Adrenal gland (tissue), 12 donors: ENCODE results near the gene PKNOX2. TPM values are rescaled to one million over a fixed set of nuclear protein-coding genes. Genes with fewer than 3 reads are reported as not detected.

ENCODE experiments used
- DNase-seq, 7 donors: peaks; one replicate each; pipeline ENCODE4 v3.0.0-alpha.2; 2019 to 2020
- H3K27ac ChIP-seq, 5 donors: fragments of 200-600 bp; sonication (generic) in 4 of 5; 1 replicate in 3 of 5; 2 replicates in 2 of 5; pipeline versions ENCODE4 v1.5.1 to v1.8.0; 2016 to 2020; ENCODE audit warnings: mild to moderate bottlenecking in 1 of 5
- H3K27me3 ChIP-seq: fragments of 200-600 bp; 2 replicates; pipeline ENCODE4 v1.8.0; 2021
- H3K36me3 ChIP-seq, 2 donors: fragments of 200-600 bp; replicated peaks in 1 of 2; 1 replicate in 1 of 2; 2 replicates in 1 of 2; pipeline versions ENCODE4 v1.5.1 to v1.8.0; 2018 to 2022
- H3K4me1 ChIP-seq, 2 donors: fragments of 200-600 bp; replicated peaks in 1 of 2; 1 replicate in 1 of 2; 2 replicates in 1 of 2; pipeline versions ENCODE4 v1.5.1 to v1.8.0; 2018 to 2021
- H3K4me3 ChIP-seq, 4 donors: fragments of 200-600 bp; sonication (generic) in 3 of 4; one replicate each; pipeline ENCODE4 v1.5.1; 2016 to 2018
- H3K9me3 ChIP-seq, 3 donors: fragments of 200-600 bp; sonication (generic) in 1 of 3; replicated peaks in 1 of 3; 1 replicate in 2 of 3; 2 replicates in 1 of 3; pipeline versions ENCODE4 v1.5.1 to v1.8.0; 2016 to 2021
- CTCF ChIP-seq, 6 experiments: fragments of 450-650 bp in 4 of 6; fragments of 200-600 bp in 2 of 6; sonication (generic) in 1 of 6; IDR thresholded peaks; 1 replicate in 5 of 6; 2 replicates in 1 of 6; pipeline versions ENCODE4 v1.5.1 to v1.8.0; 2016 to 2021; ENCODE audit warnings: antibody characterized with exemption in 6 of 6, mild to moderate bottlenecking in 2 of 6, moderate library complexity in 1 of 6
- POLR2A ChIP-seq, 2 donors: fragments of 450-650 bp; IDR thresholded peaks; one replicate each; pipeline ENCODE4 v1.6.1; 2017; ENCODE audit warnings: antibody characterized with exemption in 2 of 2, mild to moderate bottlenecking in 2 of 2, moderate library complexity in 1 of 2
- WGBS, 4 donors: extraction: QIAGEN DNeasy Blood & Tissue Kit in 2 of 4; methylation state at CpG; one replicate each; pipeline versions ENCODE4 v1.1.5 to v1.1.7; 2013 to 2017; 5-methylcytosine and 5-hydroxymethylcytosine counted together
- intact Hi-C, 2 donors: fragments of 100-400 bp; cut with DNase I; formaldehyde crosslinking; loops; one replicate each; pipeline versions ENCODE4 v1.14.1 to v1.15.0; 2022 to 2023
- polyA plus RNA-seq, 3 donors: library from polyadenylated mRNA; stranded (reverse); fragments of 200-250 nt in 2 of 3; fragments of 350-450 nt in 1 of 3; fragmentation: Illumina TruSeq in 1 of 3; extraction: RNeasy Lipid Tissue Mini Kit (QIAGEN cat#74804) in 1 of 3; gene quantifications; one replicate each; pipeline ENCODE4 v1.2.3, GENCODE V29; 2013 to 2014
- total RNA-seq, 9 donors: library from RNA; depleted of rRNA in 4 of 9; stranded (reverse); fragments of >200 nt in 4 of 9; fragments of 120-200 nt in 1 of 9; fragmentation: NEBNext Ultra II Directional in 1 of 9; extraction: Animal tissue kit (Norgen Biotek cat#: 25700) in 1 of 9; gene quantifications; one replicate each; pipeline versions ENCODE4 v1.1.0 to v1.2.4, GENCODE V29; 2013 to 2023
- donor health status: healthy with polysubstance abuse.
- donor health status: Bipolar disorder and iron deficiency.
- donor health status: DM: yes; HTN: yes; CAD: no.
- donor health status: DM: no; HTN: no; CAD: no.
- donor health status: DM: no; HTN: no; CAD: no.
- donor health status: DM: yes; HTN: yes; CAD: no.

The PKNOX2 gene
- total and polyA plus RNA-seq, 12 donors: 1.2 to 34.7 (median 3.1) TPM

- H3K36me3 ChIP-seq: no peaks in the 10 kb centered on the region
- intact Hi-C loops: no loop called here
- no peaks in the 10 kb centered on the region for H3K9me3 ChIP-seq
- TF ChIP-seq POLR2A (IDR thresholded peaks at IDR 0.05) (no peak), CTCF (IDR thresholded peaks at IDR 0.05) (no peak)
- DNase-seq: no peak
- H3K4me1 ChIP-seq: no peaks in the 10 kb centered on the region
- WGBS, 4 donors: 84 to 90% (median 89%) methylated on average over 12 to 14 of the region's 14 CpGs
- no peaks in the 10 kb centered on the region for H3K27me3 ChIP-seq
- H3K27ac ChIP-seq: no peak overlapping the region
- H3K4me3 ChIP-seq: no peak overlapping the region
Observed at GRCh38 chr11:125372088-125372487, 207.5 kb downstream of the PKNOX2 start.

- H3K27ac ChIP-seq: no peak overlapping the region
- DNase-seq: no peak
- no peaks in the 10 kb centered on the region for H3K27me3 ChIP-seq
- no peaks in the 10 kb centered on the region for H3K4me1 ChIP-seq
- H3K36me3 ChIP-seq: no peaks in the 10 kb centered on the region
- 61 to 75% (median 70%) methylated on average over 3 of the region's 3 CpGs for WGBS, 4 donors
- H3K4me3 ChIP-seq: no peak overlapping the region
- no peaks in the 10 kb centered on the region for H3K9me3 ChIP-seq
- TF ChIP-seq POLR2A (IDR thresholded peaks at IDR 0.05) (no peak), CTCF (IDR thresholded peaks at IDR 0.05) (no peak)
- intact Hi-C loops: no loop called here
Observed at GRCh38 chr11:125372911-125373310, 208.4 kb downstream of the PKNOX2 start.

DNA sequence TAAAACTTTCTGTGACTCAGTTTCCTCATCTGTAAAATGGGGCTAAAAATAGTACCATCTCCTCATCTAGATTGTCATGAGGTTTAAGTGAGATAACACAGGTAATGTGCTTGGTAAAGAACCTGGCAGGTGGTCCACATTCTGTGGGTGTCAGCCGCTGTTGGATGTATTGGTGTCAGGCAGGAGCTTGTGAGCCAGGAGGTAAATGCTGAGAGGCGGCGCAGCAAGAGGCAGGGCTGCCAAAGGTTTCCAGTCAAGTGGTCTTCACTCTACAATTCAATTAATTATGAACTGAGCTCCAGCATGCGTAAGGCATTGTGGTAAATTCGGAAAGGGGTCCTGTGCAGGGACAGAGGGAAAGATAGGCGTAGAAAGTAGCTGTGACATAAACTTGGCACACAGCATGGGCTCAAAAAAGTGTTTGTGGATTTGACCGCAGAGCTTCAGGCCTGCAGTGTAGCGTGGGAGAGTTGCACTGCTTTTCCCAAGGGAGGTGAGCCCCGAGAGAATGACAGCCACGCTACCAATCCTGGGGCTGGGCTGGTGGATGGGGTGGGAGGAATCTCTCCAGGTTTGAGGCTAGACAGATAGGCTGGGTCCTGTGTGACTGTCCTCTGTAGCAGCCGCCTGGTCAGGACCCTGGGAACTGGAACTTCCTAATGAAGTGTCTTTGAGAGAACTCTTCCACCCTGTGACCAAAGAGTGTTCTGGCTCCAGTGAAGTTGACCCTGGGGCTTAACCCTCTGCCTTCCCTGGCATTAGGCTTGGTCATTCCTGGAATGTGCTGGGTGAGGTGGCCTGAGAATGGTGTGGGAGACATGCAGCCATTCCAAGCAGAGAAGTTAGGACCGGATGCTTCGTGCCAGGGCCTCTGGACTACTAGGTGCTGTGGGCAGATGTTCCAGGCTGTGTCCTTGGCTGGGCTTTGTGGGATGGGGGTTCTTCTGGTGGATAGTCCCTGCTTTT, 209.2 kb downstream of the PKNOX2 start:
- 84 to 86% (median 85%) methylated on average over 12 to 13 of the region's 13 CpGs for WGBS, 4 donors
- intact Hi-C loops: no loop called here
- Histone ChIP-seq H3K27me3 (no peaks in the 10 kb centered on the region), H3K4me1 (no peaks in the 10 kb centered on the region), H3K4me3 (no peak overlapping the region), H3K27ac (no peak overlapping the region), H3K9me3 (no peaks in the 10 kb centered on the region), H3K36me3 (no peaks in the 10 kb centered on the region)
- TF ChIP-seq POLR2A (IDR thresholded peaks at IDR 0.05) (no peak), CTCF (IDR thresholded peaks at IDR 0.05) (no peak)
- DNase-seq: no peak

GRCh38 chr11:125374398-125374797, 209.8 kb downstream of the PKNOX2 start:
- TF ChIP-seq CTCF (IDR thresholded peaks at IDR 0.05) (no peak), POLR2A (IDR thresholded peaks at IDR 0.05) (no peak)
- Histone ChIP-seq H3K27me3 (no peaks in the 10 kb centered on the region), H3K27ac (no peak overlapping the region), H3K9me3 (no peaks in the 10 kb centered on the region), H3K4me3 (no peak overlapping the region), H3K36me3 (no peaks in the 10 kb centered on the region), H3K4me1 (no peaks in the 10 kb centered on the region)
- DNase-seq: no peak
- intact Hi-C loops: no loop called here
- WGBS, 4 donors: 89 to 100% (median 93%) methylated on average over 3 to 4 of the region's 4 CpGs
